NCI-H524 (cell line): ENCODE results near the gene FHOD3.

Source experiments
- DNase-seq, 2 experiments: peaks; one replicate each; lab custom pipeline; 2025; lab: John Stamatoyannopoulos, UW

Gene FHOD3

GRCh38 chr18:36382854-36383253, 85.3 kb downstream of the FHOD3 start:
- DNase-seq: no peak

GRCh38 chr18:36386150-36386920, 88.8 kb downstream of the FHOD3 start:
- DNase-seq: no peak

GRCh38 chr18:36387310-36387709, 89.8 kb downstream of the FHOD3 start:
- DNase-seq: no peak

GRCh38 chr18:36388310-36388709, 90.8 kb downstream of the FHOD3 start:
- DNase-seq: no peak

GRCh38 chr18:36389027-36389426, 91.5 kb downstream of the FHOD3 start:
- no peak for DNase-seq

GRCh38 chr18:36389811-36390581, 92.5 kb downstream of the FHOD3 start:
- peak; percentile 48 to 78 for DNase-seq

- DNase-seq: no peak
These were observed 94.1 kb downstream of the FHOD3 start for GRCh38 chr18:36391426-36392145.

GRCh38 chr18:36392164-36392978, 94.9 kb downstream of the FHOD3 start:
- DNase-seq: peak; percentile 14 to 80

- no peak for DNase-seq
These were observed 95.4 kb downstream of the FHOD3 start for GRCh38 chr18:36392979-36393287.

GRCh38 chr18:36394486-36394885, 97.0 kb downstream of the FHOD3 start:
- DNase-seq: no peak

- DNase-seq: no peak
These were observed 98.7 kb downstream of the FHOD3 start for GRCh38 chr18:36396190-36396589.

GRCh38 chr18:36397033-36397432, 99.5 kb downstream of the FHOD3 start:
- DNase-seq: no peak

- DNase-seq: no peak
These were observed 100.9 kb downstream of the FHOD3 start for GRCh38 chr18:36398419-36398818.

GRCh38 chr18:36399055-36399454, 101.5 kb downstream of the FHOD3 start:
- no peak for DNase-seq

GRCh38 chr18:36401462-36401861, 103.9 kb downstream of the FHOD3 start:
- DNase-seq: no peak

GRCh38 chr18:36402765-36403396, 105.4 kb downstream of the FHOD3 start:
- DNase-seq: no peak

GRCh38 chr18:36403896-36404820, 106.6 kb downstream of the FHOD3 start:
- peak in 1 of 2 experiments; percentile 17 for DNase-seq

GRCh38 chr18:36405611-36406010, 108.1 kb downstream of the FHOD3 start:
- no peak for DNase-seq

GRCh38 chr18:36406805-36407204, 109.3 kb downstream of the FHOD3 start:
- no peak for DNase-seq

GRCh38 chr18:36408606-36409005, 111.1 kb downstream of the FHOD3 start:
- no peak for DNase-seq
